GM19463 (cell line): Measurements from ENCODE around the gene TRMT11.
"Not testable (repeated sequence)": the region's sequence is repeated elsewhere in the genome, so short reads cannot be mapped to it uniquely, and the experiment has no call there.

ENCODE experiments used
- ATAC-seq: cut with Tn5 transposase; IDR thresholded peaks from one replicate; pipeline ENCODE4 v1.9.1; 2021; ENCODE audit warnings: mild to moderate bottlenecking, moderate library complexity; ENCODE audit not compliant: unreplicated experiment

Gene TRMT11

GRCh38 chr6:125986301-125987025 lies at the start of gene TRMT11:
Gene TRMT11, plus strand, starts transcription at chr6:125986540. Its CDS starts 11 bp downstream, at chr6:125986551.
- ATAC-seq = peak; percentile 94

- ATAC-seq = no peak
These were observed 47.3 kb upstream of the TRMT11 start for GRCh38 chr6:125939026-125939425.

GRCh38 chr6:125939791-125940190 lies 46.5 kb upstream of the TRMT11 start:
- ATAC-seq = no peak

GRCh38 chr6:125940247-125941041 lies 45.9 kb upstream of the TRMT11 start:
- no peak for ATAC-seq

GRCh38 chr6:125942672-125943527 lies 43.4 kb upstream of the TRMT11 start:
- ATAC-seq = no peak

- ATAC-seq = no peak
These were observed 42.6 kb upstream of the TRMT11 start for GRCh38 chr6:125943528-125944433.

- no peak for ATAC-seq
These were observed 41.9 kb upstream of the TRMT11 start for GRCh38 chr6:125944434-125944816.

- ATAC-seq = no peak
These were observed 41.4 kb upstream of the TRMT11 start for GRCh38 chr6:125944896-125945295.

- ATAC-seq = no peak
These were observed 40.8 kb upstream of the TRMT11 start for GRCh38 chr6:125945378-125946141.

- ATAC-seq = no peak
These were observed 38.7 kb upstream of the TRMT11 start for GRCh38 chr6:125947615-125948014.

GRCh38 chr6:125948455-125948854 lies 37.9 kb upstream of the TRMT11 start:
- no peak for ATAC-seq

GRCh38 chr6:125949069-125949468 lies 37.3 kb upstream of the TRMT11 start:
- no peak for ATAC-seq

GRCh38 chr6:125950293-125950692 lies 36.0 kb upstream of the TRMT11 start:
- ATAC-seq = no peak

GRCh38 chr6:125950716-125951115 lies 35.6 kb upstream of the TRMT11 start:
- not testable (repeated sequence) for ATAC-seq

GRCh38 chr6:125951323-125951722 lies 35.0 kb upstream of the TRMT11 start:
- ATAC-seq = no peak

- no peak for ATAC-seq
These were observed 33.4 kb upstream of the TRMT11 start for GRCh38 chr6:125952764-125953501.

- ATAC-seq = no peak
These were observed 32.9 kb upstream of the TRMT11 start for GRCh38 chr6:125953502-125953875.

- ATAC-seq = no peak
These were observed 31.5 kb upstream of the TRMT11 start for GRCh38 chr6:125954735-125955339.
